ENCODE data around the gene SYNPO2. TPM values are rescaled to one million over a fixed set of nuclear protein-coding genes. Genes with fewer than 3 reads are reported as not detected.
A peak's percentile ranks its signal among the peaks of the same experiment; 100 is the strongest.

Gene SYNPO2
- total RNA-seq, 6 experiments from 2014 or later: 2.7 to 11.2 (median 8.2) TPM

DNA sequence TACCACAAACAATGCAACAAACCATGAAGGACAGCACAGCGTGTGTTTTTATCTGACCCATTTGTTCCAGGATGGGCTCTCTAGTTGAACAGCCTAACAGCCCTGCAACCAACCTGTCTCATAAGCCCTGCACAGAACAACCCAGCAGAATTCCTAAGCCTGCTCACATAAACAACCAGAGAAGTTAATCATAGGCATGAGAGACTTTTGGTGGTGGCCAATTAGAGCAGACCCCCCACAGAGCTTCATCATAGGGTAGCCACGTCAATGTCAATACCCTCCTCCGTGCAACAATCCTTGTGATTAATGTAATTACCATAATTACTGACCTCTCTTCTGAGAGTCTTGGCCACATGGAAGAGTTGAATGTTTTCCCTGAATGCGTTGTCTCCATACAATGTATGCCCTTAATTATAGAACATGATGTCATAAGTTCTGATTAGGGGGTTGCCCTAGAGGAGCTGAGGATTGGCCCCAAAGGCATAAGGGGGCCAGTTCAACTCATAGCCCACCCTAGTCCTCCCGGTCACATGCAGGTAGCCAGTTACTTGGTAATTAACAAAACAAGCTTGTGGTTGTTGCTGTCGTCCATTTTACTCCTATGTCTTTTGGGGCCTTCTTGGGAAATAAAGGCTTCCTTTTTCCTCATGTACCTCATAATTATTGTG, 92.7 kb downstream of the SYNPO2 start:
- H3K36me3 ChIP-seq: no peaks in the 10 kb centered on the region
- ATAC-seq (no peak), DNase-seq (no peak)
- TF ChIP-seq, protein P1, sequence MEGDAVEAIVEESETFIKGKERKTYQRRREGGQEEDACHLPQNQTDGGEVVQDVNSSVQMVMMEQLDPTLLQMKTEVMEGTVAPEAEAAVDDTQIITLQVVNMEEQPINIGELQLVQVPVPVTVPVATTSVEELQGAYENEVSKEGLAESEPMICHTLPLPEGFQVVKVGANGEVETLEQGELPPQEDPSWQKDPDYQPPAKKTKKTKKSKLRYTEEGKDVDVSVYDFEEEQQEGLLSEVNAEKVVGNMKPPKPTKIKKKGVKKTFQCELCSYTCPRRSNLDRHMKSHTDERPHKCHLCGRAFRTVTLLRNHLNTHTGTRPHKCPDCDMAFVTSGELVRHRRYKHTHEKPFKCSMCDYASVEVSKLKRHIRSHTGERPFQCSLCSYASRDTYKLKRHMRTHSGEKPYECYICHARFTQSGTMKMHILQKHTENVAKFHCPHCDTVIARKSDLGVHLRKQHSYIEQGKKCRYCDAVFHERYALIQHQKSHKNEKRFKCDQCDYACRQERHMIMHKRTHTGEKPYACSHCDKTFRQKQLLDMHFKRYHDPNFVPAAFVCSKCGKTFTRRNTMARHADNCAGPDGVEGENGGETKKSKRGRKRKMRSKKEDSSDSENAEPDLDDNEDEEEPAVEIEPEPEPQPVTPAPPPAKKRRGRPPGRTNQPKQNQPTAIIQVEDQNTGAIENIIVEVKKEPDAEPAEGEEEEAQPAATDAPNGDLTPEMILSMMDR (IDR thresholded peaks at IDR 0.05): no peak
- no peak for TF ChIP-seq POLR2A (IDR thresholded peaks at IDR 0.05)
- no peak overlapping the region for H3K4me3 ChIP-seq
- WGBS (ENCODE audit: insufficient coverage, low coverage, low lambda C conversion rate, missing lambda C conversion rate): 37% methylated on average over 6 of the region's 6 CpGs
- intact Hi-C loops (cut with DNase I): no loop called here
- H3K4me1 ChIP-seq: no peaks in the 10 kb centered on the region
- H3K9me3 ChIP-seq: no peaks in the 10 kb centered on the region
- no peak overlapping the region for H3K27ac ChIP-seq
- H3K27me3 ChIP-seq: no peaks in the 10 kb centered on the region

DNA sequence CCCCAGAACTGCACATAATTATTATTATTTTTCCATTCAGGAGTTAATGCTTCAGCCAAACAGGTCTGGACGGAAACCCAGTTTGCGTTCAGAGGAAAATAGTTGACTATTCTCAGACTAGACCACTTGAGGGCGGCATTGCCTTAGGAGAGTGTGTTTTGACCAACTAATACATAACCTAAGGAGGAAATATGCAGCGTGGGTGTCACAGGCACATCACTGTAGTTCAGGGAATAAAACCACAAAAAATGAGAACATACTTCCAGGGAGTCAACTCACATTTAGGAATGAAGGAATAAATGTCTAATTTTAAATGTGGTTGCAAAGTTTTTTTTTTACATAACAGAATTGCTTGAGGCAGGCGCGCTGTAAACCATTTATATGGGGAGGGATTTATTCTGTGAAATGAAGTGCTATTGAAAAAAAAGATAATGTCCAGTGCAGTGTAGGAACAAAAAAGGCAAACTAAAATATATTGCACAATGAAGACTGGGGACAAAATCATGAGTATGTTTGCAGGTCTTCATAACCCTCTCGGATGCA, 93.3 kb downstream of the SYNPO2 start:
- Histone ChIP-seq H3K27me3 (no peaks in the 10 kb centered on the region), H3K4me1 (no peaks in the 10 kb centered on the region), H3K4me3 (no peak overlapping the region), H3K27ac (no peak overlapping the region), H3K36me3 (no peaks in the 10 kb centered on the region), H3K9me3 (no peaks in the 10 kb centered on the region)
- intact Hi-C loops (cut with DNase I): no loop called here
- TF ChIP-seq, protein P1 (IDR thresholded peaks at IDR 0.05): peak; percentile 69 to 87 (median 74)
- no peak for TF ChIP-seq POLR2A (IDR thresholded peaks at IDR 0.05)
- WGBS (ENCODE audit: insufficient coverage, low coverage, low lambda C conversion rate, missing lambda C conversion rate): 36% methylated on average over 7 of the region's 7 CpGs
- peak in 2 of 3 donors; percentile 23 to 57 for DNase-seq
- peak; percentile 93 to 98 (median 96) for ATAC-seq

DNA sequence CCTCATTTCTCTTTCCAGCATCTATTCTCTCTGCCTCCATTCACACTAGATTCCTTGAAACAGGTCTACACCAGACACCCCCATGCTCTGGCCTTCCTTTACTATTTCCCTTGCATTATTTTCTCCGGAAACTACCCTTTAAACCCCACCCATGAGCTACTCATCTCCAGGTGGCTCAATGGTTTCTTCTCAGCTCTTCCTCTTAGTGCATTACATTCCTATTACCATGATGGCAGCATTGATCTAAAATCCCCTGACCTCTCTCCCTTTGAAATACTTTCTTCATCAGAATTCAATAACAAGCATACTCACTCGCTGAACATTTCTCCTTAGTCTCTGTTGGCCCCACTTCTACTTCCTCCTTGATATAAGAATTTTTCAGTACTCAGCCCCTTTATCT, 94.6 kb downstream of the SYNPO2 start:
- ATAC-seq (no peak), DNase-seq (no peak)
- H3K27me3 ChIP-seq: no peaks in the 10 kb centered on the region
- no peaks in the 10 kb centered on the region for H3K9me3 ChIP-seq
- H3K4me3 ChIP-seq: no peak overlapping the region
- no peaks in the 10 kb centered on the region for H3K36me3 ChIP-seq
- TF ChIP-seq, protein P1 (IDR thresholded peaks at IDR 0.05): no peak
- TF ChIP-seq POLR2A (IDR thresholded peaks at IDR 0.05): no peak
- no peak overlapping the region for H3K27ac ChIP-seq
- no peaks in the 10 kb centered on the region for H3K4me1 ChIP-seq
- WGBS (ENCODE audit: insufficient coverage, low coverage, low lambda C conversion rate, missing lambda C conversion rate): 61% methylated on average over 2 of the region's 2 CpGs
- intact Hi-C loops (cut with DNase I): no loop called here

DNA sequence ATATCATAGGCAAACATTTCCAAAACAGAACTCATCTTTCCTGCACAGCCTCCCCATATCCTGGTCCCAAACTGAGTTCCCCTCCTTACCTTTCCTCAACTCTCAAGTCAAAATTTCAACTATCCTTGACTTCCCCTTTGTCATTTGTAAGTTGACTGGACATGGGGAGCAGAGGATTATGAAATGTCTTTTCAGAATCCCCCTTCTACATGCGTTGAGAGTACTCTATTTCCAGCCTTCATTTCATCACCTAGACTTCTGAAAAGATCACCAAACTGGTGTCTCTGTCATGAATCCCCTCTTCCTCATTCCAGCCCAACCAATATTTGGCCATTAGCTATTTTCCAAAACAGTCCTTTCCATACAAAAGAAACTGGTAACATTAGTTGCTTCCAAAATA, 95.2 kb downstream of the SYNPO2 start:
- intact Hi-C loops (cut with DNase I): no loop called here
- Histone ChIP-seq H3K9me3 (no peaks in the 10 kb centered on the region), H3K27me3 (no peaks in the 10 kb centered on the region), H3K27ac (no peak overlapping the region), H3K4me3 (no peak overlapping the region), H3K4me1 (no peaks in the 10 kb centered on the region), H3K36me3 (no peaks in the 10 kb centered on the region)
- DNase-seq (no peak), ATAC-seq (no peak)
- WGBS (ENCODE audit: insufficient coverage, low coverage, low lambda C conversion rate, missing lambda C conversion rate): 18% methylated on average over 1 of the region's 1 CpG
- no peak for TF ChIP-seq POLR2A (IDR thresholded peaks at IDR 0.05)
- TF ChIP-seq, protein P1 (IDR thresholded peaks at IDR 0.05): no peak
